Activated naive CD8-positive, alpha-beta T cell treated with anti-CD3 and anti-CD28 coated beads, Interleukin-2, amount 10 ng/mL, durations not matched to agents 7 days and 5 days (primary cell): ENCODE measurements around the gene PHKG2. TPM values are rescaled to one million over a fixed set of nuclear protein-coding genes. Genes with fewer than 3 reads are reported as not detected.

Source experiments
- ATAC-seq: fragments of 150-1000 bp; cut with Tn5 transposase; one replicate; pipeline ENCODE4 v1.10.0; 2021; ENCODE audit warnings: low read depth, moderate library complexity
- POLR2A ChIA-PET: fragments of 350-600 bp; sonication (Branson Sonifier 250); formaldehyde crosslinking; loops from one replicate; lab custom pipeline; 2021; ENCODE audit warnings: antibody characterized with exemption; lab: Charles Lee
- DNase-seq: peaks from one replicate; pipeline ENCODE4 v3.0.0; 2021
- H3K27ac Mint-ChIP-seq: one replicate; pipeline ENCODE4 v1.8.0; 2022; ENCODE audit warnings: mild to moderate bottlenecking, mixed read lengths
- H3K27me3 Mint-ChIP-seq: one replicate; pipeline ENCODE4 v1.8.0; 2022; ENCODE audit warnings: mild to moderate bottlenecking, moderate library complexity, mixed read lengths
- H3K36me3 Mint-ChIP-seq: one replicate; pipeline ENCODE4 v1.8.0; 2021; ENCODE audit warnings: mild to moderate bottlenecking, mixed read lengths
- H3K4me1 Mint-ChIP-seq: one replicate; pipeline ENCODE4 v1.8.0; 2021; ENCODE audit warnings: mixed read lengths
- H3K4me3 Mint-ChIP-seq: one replicate; pipeline ENCODE4 v1.8.0; 2022; ENCODE audit warnings: mild to moderate bottlenecking, moderate library complexity, mixed read lengths
- H3K9me3 Mint-ChIP-seq: one replicate; pipeline ENCODE4 v1.8.0; 2021; ENCODE audit warnings: mixed read lengths
- total RNA-seq, 2 experiments: library from RNA; stranded (reverse); gene quantifications; one replicate each; pipeline ENCODE4 v1.2.3, GENCODE V29; 2021

The PHKG2 gene
- total RNA-seq, 2 experiments from 2014 or later = 48.2 to 48.9 TPM

DNA sequence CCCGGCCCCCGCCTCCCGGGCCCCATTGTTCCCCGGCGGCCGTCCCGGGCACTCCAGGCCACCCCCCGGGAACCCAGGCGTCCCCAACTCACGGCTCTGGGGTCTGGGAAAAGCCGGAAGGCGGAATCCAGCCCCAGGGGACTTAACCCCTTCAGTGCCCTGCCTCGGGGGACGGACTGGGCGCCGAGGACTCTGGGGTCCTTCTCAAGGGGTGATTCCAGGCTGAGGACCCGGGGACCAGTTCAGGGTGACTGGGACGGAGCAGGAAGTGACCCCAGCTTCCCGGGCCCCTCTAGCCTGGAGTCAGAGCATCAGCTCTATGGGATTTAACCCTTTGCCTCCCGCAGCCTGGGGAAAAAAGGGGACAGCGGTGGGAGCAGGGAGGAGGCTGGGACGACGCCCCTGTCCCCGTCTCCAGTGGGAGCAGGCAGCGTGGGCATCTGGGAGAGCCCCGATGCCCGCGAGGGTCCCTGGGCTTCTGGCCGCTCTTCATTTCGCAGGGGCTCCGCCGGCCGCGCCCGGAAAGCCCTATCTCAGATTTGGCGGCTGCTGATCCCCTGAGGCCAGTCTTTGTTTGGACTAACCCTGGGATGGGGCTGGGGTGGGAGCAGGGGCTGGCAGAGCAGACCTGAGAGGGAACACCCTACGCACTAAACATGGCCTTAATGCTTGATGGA, 38.8 kb downstream of the PHKG2 start, which contains the start of gene ZNF629:
TSS of gene ZNF629 (minus strand) at position 270 of the 677 bp plus-strand sequence. CDS start 2,723 bp downstream, outside the sequence.
- ATAC-seq = peak; percentile 40
- peaks cover 8% of the 10 kb centered on the region for H3K4me1 Mint-ChIP-seq
- H3K27me3 Mint-ChIP-seq = peaks cover 17% of the 10 kb centered on the region
- no peaks in the 10 kb centered on the region for H3K36me3 Mint-ChIP-seq
- POLR2A ChIA-PET = interaction anchor here (1.2 kb wide), 1 partner anchor 18 kb away, joined by 5 read pairs; no protein-coding TSS in a partner anchor
- no peaks in the 10 kb centered on the region for H3K9me3 Mint-ChIP-seq
- H3K4me3 Mint-ChIP-seq = peak within 1 kb of the TSS; percentile 84
- H3K27ac Mint-ChIP-seq = peak within 1 kb of the TSS; percentile 20
- DNase-seq = no peak

DNA sequence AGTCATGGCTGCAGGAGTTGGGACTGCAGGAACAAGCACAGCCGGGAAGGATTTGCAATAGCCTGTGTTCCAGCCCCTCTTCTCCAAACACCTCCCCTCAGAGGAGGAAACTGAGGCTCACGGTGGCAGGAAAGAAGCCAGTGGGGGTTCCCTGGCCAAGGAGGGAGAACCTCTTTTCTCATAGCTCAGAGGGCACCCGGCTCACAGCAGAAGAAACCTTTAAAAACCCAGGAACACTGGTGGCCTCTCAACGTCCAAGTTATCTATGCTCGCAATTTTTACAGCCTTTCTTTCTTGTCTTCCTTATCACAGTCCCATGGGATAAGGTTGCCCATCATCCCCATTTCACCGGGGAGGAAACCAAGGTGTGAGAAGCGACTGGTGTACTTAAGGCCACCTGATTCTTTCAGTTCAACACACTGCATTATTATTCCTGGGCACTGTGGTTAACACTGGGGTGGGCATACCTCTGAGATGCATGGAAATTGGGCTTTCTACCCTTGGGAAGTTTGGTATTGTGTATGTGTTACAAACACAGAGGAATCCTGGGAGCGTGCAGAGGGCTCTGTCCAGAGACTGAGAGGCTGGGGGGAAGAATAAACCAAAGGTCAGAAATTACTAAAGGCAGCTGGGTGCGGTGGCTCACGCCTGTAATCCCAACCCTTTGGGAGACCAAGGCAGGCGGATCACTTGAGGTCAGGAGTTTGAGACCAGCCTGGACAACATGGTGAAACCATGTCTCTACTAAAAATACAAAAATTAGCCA, 39.6 kb downstream of the PHKG2 start:
- ATAC-seq = no peak
- POLR2A ChIA-PET = interaction anchor here (1.2 kb wide), 1 partner anchor 18 kb away, joined by 5 read pairs; no protein-coding TSS in a partner anchor
- Mint-ChIP-seq H3K36me3 (no peaks in the 10 kb centered on the region), H3K27ac (no peak overlapping the region), H3K4me1 (peaks cover 8% of the 10 kb centered on the region), H3K4me3 (peak overlapping the region; percentile 84), H3K27me3 (peaks cover 17% of the 10 kb centered on the region), H3K9me3 (no peaks in the 10 kb centered on the region)
- DNase-seq = no peak

DNA sequence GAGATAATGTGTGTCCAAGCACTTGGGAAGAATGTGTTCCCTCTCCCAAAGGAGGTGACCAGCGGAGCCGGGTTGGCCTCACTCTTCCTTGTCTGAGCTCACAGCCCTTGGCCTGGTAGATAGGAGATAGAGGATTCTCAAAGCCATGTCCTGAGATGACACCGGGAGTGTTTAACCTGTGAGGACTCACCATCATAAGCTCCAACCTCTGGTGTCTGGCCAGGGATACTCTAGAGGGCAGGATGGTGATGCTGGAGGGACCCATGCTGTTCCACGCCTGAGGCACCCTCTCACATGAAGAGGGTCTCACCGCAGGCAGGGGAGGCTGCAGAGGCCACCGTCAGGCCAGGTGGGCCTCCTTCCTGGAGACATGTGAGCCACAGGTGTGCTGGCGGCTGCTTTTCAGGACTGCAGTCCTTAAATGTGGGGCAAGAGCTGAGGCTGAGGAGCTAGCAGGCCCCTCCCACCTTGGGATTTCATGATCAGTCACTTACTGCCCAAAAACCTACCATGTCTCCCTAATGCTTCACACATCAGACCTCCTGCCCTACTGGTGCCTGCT, 45.4 kb downstream of the PHKG2 start:
- Mint-ChIP-seq H3K27me3 (peaks cover 4% of the 10 kb centered on the region), H3K4me1 (no peaks in the 10 kb centered on the region), H3K4me3 (no peak overlapping the region), H3K27ac (no peak overlapping the region), H3K36me3 (no peaks in the 10 kb centered on the region), H3K9me3 (no peaks in the 10 kb centered on the region)
- DNase-seq = no peak
- ATAC-seq = no peak
- POLR2A ChIA-PET = interaction anchor here (1.1 kb wide), 1 partner anchor 135 kb away, joined by 3 read pairs; no protein-coding TSS in a partner anchor

DNA sequence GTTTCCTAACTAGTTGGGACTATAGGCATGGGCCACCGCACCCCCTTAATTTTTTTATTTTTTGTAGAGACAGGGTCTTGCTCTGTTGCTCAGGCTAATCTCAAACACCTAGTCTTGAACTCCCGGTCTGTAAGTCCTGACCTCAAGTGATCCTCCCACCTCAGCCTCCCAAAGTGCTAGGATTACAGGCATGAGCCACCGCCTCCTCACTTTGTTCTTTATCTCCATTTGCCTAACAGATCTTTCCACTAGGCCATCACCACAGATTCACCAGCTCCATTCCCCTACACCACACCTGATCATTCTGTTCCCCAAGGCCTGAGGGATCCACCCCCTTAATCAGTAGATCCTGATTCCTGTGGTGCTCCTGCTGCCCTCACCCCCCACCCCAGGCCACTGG, 46.4 kb downstream of the PHKG2 start:
- no peak for ATAC-seq
- H3K27ac Mint-ChIP-seq = no peak overlapping the region
- H3K36me3 Mint-ChIP-seq = no peaks in the 10 kb centered on the region
- H3K4me1 Mint-ChIP-seq = no peaks in the 10 kb centered on the region
- POLR2A ChIA-PET = no interaction called here
- no peak for DNase-seq
- no peaks in the 10 kb centered on the region for H3K27me3 Mint-ChIP-seq
- H3K4me3 Mint-ChIP-seq = no peak overlapping the region
- no peaks in the 10 kb centered on the region for H3K9me3 Mint-ChIP-seq

DNA sequence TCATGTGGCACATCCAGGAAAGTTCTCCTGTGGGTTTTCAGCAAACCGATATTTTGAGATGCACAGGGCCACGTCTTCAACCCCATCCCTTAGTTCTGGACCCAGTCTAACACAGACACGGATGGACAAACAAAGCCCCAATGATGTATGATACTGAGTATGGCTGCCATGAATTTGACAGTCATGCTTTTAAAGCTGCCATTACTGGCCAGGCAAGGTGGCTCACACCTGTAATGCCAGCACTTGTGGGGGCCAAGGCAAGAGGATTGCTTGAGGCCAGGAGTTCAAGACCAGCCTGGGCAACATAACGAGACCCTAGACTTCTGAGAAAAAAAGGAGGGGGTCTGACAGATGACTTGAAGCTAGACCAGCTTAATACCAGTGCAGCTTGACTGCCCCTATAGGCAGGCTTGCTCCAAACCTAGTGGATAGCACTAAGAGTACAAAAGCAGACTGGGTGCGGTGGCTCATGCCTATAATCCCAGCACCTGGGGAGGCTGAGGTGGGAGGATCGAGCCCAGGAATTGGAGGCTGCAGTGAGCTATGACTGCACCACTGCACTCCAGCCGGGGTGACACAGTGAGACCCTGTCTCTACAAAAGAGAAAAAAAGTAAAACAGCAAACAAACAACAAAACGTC, 49.6 kb downstream of the PHKG2 start:
- Mint-ChIP-seq H3K4me3 (no peak overlapping the region), H3K36me3 (no peaks in the 10 kb centered on the region), H3K27me3 (no peaks in the 10 kb centered on the region), H3K9me3 (no peaks in the 10 kb centered on the region), H3K27ac (no peak overlapping the region), H3K4me1 (peaks cover 8% of the 10 kb centered on the region)
- DNase-seq = no peak
- no peak for ATAC-seq
- POLR2A ChIA-PET = no interaction called here

Other genes starting within 250 kb of the PHKG2 start
- 1 to 10 TPM; 7.4 to 8.1 TPM for gene ZNF768, start 221.9 kb upstream of the PHKG2 start, total RNA-seq
- 10 to 100 TPM; 11.9 to 12.5 TPM for gene ZNF747, start 213.6 kb upstream of the PHKG2 start, total RNA-seq
- 10 to 100 TPM; 20.9 to 23.3 TPM for gene ZNF764, start 190.1 kb upstream of the PHKG2 start, total RNA-seq
- 10 to 100 TPM; 17.8 to 18.3 TPM for gene ZNF688, start 176.7 kb upstream of the PHKG2 start, total RNA-seq
- 10 to 100 TPM; 22.3 to 24.8 TPM for gene ZNF785, start 162.7 kb upstream of the PHKG2 start, total RNA-seq
- gene ZNF689, start 138.0 kb upstream of the PHKG2 start, total RNA-seq = 10 to 100 TPM; 12.7 to 14.4 TPM
- gene PRR14, start 97.5 kb upstream of the PHKG2 start, total RNA-seq = 10 to 100 TPM; 89.7 to 97.1 TPM
- gene FBRS, start 90.0 kb upstream of the PHKG2 start, total RNA-seq = 100 to 1,000 TPM; 140 to 143 TPM
- 10 to 100 TPM; 89.4 to 92.2 TPM for gene SRCAP, start 49.3 kb upstream of the PHKG2 start, total RNA-seq
- gene CFAP119, start 13.6 kb downstream of the PHKG2 start, total RNA-seq = 1 to 10 TPM; 4.4 TPM
- gene RNF40, start 13.9 kb downstream of the PHKG2 start, total RNA-seq = 100 to 1,000 TPM in 1 of 2 experiments, 10 to 100 TPM in 1; 94.7 to 105 TPM
- 1 to 10 TPM; 5.2 to 6.0 TPM for gene ZNF629, start 38.8 kb downstream of the PHKG2 start, total RNA-seq
- gene BCL7C, start 145.7 kb downstream of the PHKG2 start, total RNA-seq = 10 to 100 TPM; 31.1 to 31.8 TPM
- under 1 TPM; 0.19 to 0.37 TPM for gene CTF1, start 148.2 kb downstream of the PHKG2 start, total RNA-seq
- gene FBXL19, start 175.1 kb downstream of the PHKG2 start, total RNA-seq = 10 to 100 TPM; 20.1 to 24.4 TPM
- gene ORAI3, start 200.6 kb downstream of the PHKG2 start, total RNA-seq = 10 to 100 TPM; 24.6 to 25.8 TPM
- 10 to 100 TPM; 27.6 to 33.4 TPM for gene SETD1A, start 209.3 kb downstream of the PHKG2 start, total RNA-seq
- gene HSD3B7, start 236.8 kb downstream of the PHKG2 start, total RNA-seq = 10 to 100 TPM in 1 of 2 experiments, 1 to 10 TPM in 1; 8.5 to 10.9 TPM